HL-60 (cell line): ENCODE measurements around the gene MPZL3.

Source experiments
- POLR2AphosphoS5 ChIP-seq: IDR thresholded peaks from 2 replicates; pipeline ENCODE4 v1.6.1; 2012; ENCODE audit warnings: low read depth
- SPI1 ChIP-seq: IDR thresholded peaks from 2 replicates; pipeline ENCODE4 v1.6.1; 2012; ENCODE audit warnings: low read depth, mild to moderate bottlenecking, borderline replicate concordance
- TF ChIP-seq, protein P1 (sequence below): IDR thresholded peaks from one replicate; pipeline ENCODE4 v1.5.1; 2011; ENCODE audit warnings: low read length, control low read depth, inconsistent platforms; ENCODE audit not compliant: insufficient read depth

DNA sequence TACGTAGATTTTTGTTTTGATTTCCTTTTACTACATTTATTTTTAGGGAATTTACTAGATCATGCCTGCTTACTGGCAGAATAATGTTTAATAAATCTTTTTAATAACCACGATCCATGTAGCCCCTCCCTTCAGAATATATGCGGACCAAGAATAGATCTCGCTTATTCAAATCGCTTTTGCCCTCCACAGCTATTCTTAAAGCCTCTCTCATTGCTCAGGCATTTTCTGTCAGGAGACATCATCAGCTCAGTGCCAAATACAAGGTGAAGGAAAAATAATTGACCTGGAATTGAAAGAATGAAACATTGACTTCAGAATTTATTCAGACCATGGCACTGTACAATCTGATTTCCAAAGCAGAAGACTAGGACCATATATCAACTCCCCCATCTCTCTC lies 17.3 kb downstream of the MPZL3 start:
- TF ChIP-seq, protein P1, sequence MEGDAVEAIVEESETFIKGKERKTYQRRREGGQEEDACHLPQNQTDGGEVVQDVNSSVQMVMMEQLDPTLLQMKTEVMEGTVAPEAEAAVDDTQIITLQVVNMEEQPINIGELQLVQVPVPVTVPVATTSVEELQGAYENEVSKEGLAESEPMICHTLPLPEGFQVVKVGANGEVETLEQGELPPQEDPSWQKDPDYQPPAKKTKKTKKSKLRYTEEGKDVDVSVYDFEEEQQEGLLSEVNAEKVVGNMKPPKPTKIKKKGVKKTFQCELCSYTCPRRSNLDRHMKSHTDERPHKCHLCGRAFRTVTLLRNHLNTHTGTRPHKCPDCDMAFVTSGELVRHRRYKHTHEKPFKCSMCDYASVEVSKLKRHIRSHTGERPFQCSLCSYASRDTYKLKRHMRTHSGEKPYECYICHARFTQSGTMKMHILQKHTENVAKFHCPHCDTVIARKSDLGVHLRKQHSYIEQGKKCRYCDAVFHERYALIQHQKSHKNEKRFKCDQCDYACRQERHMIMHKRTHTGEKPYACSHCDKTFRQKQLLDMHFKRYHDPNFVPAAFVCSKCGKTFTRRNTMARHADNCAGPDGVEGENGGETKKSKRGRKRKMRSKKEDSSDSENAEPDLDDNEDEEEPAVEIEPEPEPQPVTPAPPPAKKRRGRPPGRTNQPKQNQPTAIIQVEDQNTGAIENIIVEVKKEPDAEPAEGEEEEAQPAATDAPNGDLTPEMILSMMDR, result no peak
- TF ChIP-seq POLR2AphosphoS5 (no peak), SPI1 (no peak)
